GM21367 (cell line): ENCODE results near the gene SNORC.

Experiments
- ATAC-seq: cut with Tn5 transposase; IDR thresholded peaks from one replicate; pipeline ENCODE4 v1.9.1; 2021; ENCODE audit not compliant: unreplicated experiment

Gene SNORC

GRCh38 chr2:232866104-232866503 lies 4.0 kb upstream of the SNORC start:
- no peak for ATAC-seq

DNA sequence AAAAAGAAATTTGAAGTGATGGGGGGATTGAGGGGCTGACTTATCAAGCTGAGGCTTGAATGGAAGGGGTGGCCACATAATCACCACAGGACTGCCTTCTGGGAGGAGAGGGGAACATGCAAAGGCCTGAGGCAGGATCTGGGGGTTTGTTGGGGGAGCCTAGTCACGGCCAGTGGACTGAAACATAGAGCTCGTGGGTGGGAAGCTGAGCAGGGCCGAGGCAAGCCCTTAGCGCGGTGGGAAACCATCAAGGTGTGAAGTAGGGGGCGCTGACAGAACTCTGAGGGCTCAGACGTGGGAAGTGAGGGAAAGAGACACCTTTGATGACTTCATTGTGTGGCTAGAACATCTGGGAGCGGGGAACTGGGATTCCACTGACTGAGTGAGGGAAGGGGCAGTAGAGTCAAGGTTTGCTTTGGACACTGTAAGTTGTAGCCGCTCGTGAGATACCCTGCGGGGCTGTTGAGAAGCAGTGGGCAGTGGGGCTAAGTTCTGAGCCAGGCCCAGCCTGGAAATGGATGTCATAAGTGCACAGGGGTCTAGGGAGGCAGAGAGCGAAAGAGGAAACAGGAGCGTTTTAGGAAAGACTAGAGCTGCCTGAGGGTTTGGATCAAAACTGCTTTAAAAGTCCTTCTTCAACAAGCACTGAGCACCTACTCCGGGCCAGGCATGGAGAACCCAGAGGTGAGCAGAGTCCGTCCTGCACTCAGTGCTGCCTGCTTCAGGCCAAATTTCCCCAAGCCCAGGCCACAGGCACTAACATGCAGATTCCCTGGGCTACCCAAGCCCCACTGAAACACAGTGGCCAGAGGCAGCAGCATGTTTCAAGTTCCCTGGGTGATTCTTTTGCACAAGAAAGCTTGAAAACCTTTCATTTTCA lies 686 bp upstream of the SNORC start:
- ATAC-seq: no peak

- no peak for ATAC-seq
Measured at GRCh38 chr2:232870766-232871371, 805 bp downstream of the SNORC start.

- no peak for ATAC-seq
Measured at GRCh38 chr2:232871418-232871834, 1.4 kb downstream of the SNORC start.

- ATAC-seq: no peak
Measured at GRCh38 chr2:232871835-232872736, 2.0 kb downstream of the SNORC start.

- no peak for ATAC-seq
Measured at GRCh38 chr2:232872826-232873225, 2.8 kb downstream of the SNORC start.

DNA sequence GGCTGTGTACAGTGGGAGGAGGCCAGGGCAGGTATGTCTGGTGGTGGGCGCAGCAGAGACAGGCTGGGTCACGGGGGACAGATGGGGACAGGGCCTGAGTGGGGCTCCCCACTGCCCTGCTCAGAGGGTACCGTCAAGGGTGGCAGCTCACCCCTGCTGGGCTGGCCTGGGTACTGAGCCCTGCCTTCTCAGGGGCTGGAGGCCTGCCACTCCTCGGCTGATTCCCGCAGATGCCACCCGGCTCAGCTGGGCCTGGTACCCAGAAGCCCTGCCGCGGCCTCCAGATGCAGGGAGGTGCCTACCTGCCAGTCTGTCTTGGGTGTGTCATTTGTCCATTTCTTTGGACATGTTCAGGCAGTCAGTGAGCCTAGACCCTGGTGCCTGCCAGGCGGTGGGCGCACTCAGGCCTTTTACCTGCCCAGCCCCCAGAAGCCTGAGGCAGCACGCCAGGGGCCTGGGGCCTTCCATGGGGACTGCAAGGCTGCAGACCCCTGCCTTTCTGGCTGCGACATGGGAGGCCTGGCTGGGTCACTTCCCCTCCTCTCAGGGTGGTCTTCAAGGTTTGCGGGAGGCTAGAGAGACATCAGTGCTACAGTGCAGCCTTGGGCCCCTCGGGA lies 3.3 kb downstream of the SNORC start:
- ATAC-seq: no peak

DNA sequence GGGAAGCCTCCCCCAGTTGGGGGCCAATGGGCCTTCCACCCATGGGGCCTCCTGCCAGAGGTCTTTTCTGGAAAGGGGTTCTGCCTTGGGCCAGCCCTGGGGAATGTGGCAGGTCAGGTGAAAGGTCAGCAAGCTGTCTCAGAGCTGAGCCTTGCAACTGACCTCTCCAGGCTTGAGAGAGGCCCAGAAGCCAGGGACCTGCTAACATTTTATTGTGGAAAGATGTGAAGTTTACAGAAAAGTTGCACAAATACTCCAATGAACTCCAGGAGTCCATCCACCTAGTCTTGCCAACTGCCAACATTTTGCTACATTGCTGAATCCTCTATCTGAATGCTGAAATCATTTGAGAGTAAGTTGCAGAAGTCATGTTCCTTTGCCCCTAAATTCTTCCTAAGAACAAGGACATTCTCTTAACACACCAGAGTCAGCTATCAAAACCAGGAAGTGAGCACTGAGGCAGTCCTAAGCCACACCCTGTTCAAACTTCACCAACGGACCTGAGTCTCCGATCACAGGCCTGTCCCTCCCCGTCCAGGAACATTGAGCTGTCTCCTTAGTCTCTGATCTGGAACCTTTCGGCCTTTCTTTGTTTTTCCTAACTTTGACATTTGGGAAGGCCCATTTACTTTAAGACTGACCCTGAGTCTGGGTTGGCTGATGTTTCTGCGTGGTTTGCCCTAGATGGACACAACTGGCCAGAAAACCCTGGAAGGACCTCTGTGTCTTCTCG lies 4.0 kb downstream of the SNORC start:
- ATAC-seq: no peak

DNA sequence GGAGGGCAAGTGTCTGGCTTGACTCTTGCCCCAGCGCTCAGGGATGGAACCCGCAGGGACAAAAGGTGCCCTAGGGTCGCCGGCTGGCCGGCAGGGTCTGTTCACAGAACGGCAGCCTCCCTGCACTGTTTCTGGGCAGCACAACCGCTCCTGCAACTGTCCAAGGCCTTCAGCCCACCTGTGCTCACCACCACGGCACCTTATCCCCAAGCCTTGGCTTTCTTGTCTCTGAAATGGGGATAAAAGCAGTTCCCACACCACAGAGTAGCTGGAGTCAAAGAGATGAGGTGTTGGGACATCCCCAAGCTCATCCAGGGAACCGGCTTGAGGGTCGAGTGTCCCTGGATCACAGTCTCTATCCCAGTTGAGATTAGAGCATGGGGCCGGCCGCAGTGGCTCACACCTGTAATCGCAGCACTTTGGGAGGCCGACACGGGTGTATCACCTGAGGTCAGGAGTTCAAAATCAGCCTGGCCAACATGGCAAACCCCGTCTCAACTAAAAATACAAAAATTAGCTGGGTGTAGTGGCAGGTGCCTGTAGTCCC lies 4.7 kb downstream of the SNORC start:
- no peak for ATAC-seq

GRCh38 chr2:232875256-232876121 lies 5.4 kb downstream of the SNORC start:
- no peak for ATAC-seq

GRCh38 chr2:232876161-232876977 lies 6.3 kb downstream of the SNORC start:
- ATAC-seq: no peak

- no peak for ATAC-seq
Measured at GRCh38 chr2:232876978-232877441, 6.9 kb downstream of the SNORC start.

DNA sequence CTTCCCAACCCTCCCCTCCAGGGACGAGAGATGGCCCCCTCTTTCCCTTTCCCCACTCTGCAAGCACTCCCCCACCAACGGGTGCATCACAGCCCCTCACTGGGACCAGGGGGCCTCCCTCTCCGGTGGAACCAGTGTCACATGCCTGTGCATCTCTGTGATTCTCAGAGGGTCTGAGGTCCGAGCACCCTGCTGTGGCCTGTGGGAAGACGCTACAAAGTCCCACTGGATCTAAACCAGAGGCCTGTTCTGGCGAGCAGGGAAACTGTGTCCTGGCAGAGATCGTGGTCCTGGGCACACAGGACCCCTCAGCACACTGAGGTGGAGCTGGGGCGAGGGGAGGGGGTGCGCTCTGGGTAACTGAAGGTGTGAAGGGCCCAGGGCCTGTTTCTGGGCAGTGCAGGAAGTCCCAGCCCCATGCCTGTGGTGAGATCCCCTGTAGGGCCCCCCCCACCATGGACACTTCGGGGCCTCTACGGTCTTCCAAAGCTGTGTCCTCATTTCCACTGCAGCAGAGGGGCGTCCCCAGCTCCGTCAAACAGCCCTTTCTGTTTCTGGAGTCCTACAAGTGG lies 8.0 kb downstream of the SNORC start:
- ATAC-seq: no peak

GRCh38 chr2:232878855-232879617 lies 9.0 kb downstream of the SNORC start:
- ATAC-seq: no peak

DNA sequence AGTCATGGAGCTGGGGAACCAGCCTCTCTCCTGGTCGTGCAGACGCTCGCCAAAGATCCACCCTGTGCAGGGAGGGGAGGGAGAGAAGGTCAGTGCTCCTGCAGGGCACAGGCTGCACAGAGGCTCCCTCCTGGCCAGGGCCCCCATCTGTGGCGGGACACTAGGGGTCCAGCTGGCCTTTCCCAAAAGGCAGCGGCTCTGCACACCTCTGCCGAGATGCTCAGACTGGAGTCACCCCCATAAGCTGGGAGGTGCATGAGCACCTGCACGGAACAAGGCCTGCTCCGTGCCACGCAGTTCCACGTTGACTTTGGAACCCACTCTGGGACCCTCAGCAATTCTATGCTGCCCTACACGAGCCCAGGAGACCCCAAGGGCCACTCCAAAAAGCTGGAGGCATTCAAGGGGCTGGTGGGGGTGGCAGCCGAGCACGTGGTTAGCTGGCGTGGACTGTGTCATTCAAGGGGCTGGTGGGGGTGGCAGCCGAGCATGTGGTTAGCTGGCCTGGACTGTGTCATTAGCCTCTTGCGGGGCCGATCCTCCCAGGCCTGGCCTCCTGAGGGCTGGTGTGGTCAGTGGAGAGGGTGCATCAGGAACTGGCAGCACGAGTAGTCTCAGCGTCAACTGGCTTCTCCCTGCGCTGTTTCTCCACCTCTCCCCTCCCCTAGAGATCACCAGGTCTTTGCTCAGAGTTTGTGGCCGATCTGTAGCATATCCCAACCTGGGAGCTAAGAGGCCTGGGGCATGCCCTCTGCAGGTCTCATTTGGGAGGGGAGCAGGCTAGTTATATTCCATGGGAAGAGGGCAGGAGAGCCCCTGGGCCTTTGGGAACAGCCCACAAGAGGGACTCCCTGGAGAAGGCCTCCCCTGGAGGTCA lies 9.8 kb downstream of the SNORC start:
- no peak for ATAC-seq

GRCh38 chr2:232880764-232881351 lies 10.8 kb downstream of the SNORC start:
- no peak for ATAC-seq
